Neural cell (in vitro differentiated cells): Measurements from ENCODE around the gene EYS. TPM values are rescaled to one million over a fixed set of nuclear protein-coding genes. Genes with fewer than 3 reads are reported as not detected.

Source experiments
- H2AFZ ChIP-seq: fragments of 200-600, 300-800 bp; sonication (generic), shearing (Covaris generic); 2 replicates; pipeline ENCODE4 v1.6.0; 2014; ENCODE audit warnings: low read depth, mild to moderate bottlenecking, antibody characterized with exemption, low read length, moderate library complexity
- H3F3A ChIP-seq: fragments of 200-600 bp; shearing (Covaris generic); 2 replicates; pipeline ENCODE4 v1.6.1; 2016; ENCODE audit warnings: mild to moderate bottlenecking, moderate library complexity, mixed read lengths, antibody characterized with exemption, low read length; ENCODE audit not compliant: insufficient read depth, poor library complexity, severe bottlenecking
- H3K27ac ChIP-seq: fragments of 200-600, 300-800 bp; sonication (generic), shearing (Covaris generic); 2 replicates; pipeline ENCODE4 v1.5.1; 2014; ENCODE audit warnings: mild to moderate bottlenecking, low read length, moderate library complexity
- H3K27me3 ChIP-seq: fragments of 300-800, 200-600 bp; sonication (generic), shearing (Covaris generic); 2 replicates; pipeline ENCODE4 v1.6.0; 2014; ENCODE audit warnings: mild to moderate bottlenecking, low read depth, low read length, moderate library complexity; ENCODE audit not compliant: insufficient read depth
- H3K36me3 ChIP-seq: fragments of 300-800, 200-600 bp; sonication (generic), shearing (Covaris generic); 2 replicates; pipeline ENCODE4 v1.5.1; 2014; ENCODE audit warnings: mild to moderate bottlenecking, antibody characterized with exemption, low read length, moderate library complexity; ENCODE audit not compliant: insufficient read depth
- H3K4me2 ChIP-seq: fragments of 300-800, 200-600 bp; sonication (generic), shearing (Covaris generic); 2 replicates; pipeline ENCODE4 v1.6.0; 2014; ENCODE audit warnings: mild to moderate bottlenecking, low read length
- H3K4me3 ChIP-seq: fragments of 300-800, 200-600 bp; sonication (generic), shearing (Covaris generic); 2 replicates; pipeline ENCODE4 v1.5.1; 2014; ENCODE audit warnings: mild to moderate bottlenecking, low read length, moderate library complexity
- H3K79me2 ChIP-seq: fragments of 200-600 bp; shearing (Covaris generic); replicated peaks from 2 replicates; pipeline ENCODE4 v1.6.0; 2014; ENCODE audit warnings: mild to moderate bottlenecking, low read length, moderate library complexity; ENCODE audit not compliant: insufficient read depth
- H3K9ac ChIP-seq: fragments of 300-800, 200-600 bp; sonication (generic), shearing (Covaris generic); 2 replicates; pipeline ENCODE4 v1.6.1; 2016; ENCODE audit warnings: mild to moderate bottlenecking, low read length, mixed read lengths
- H3K9me2 ChIP-seq: fragments of 200-600 bp; shearing (Covaris generic); 2 replicates; pipeline ENCODE4 v1.6.1; 2016; ENCODE audit warnings: mild to moderate bottlenecking, low read length, mixed read lengths; ENCODE audit not compliant: insufficient read depth
- H3K9me3 ChIP-seq: fragments of 200-600, 300-800 bp; sonication (generic), shearing (Covaris generic); 2 replicates; pipeline ENCODE4 v1.6.1; 2016; ENCODE audit warnings: mild to moderate bottlenecking, mixed run types, low read length, moderate library complexity, mixed read lengths
- H4K20me1 ChIP-seq: fragments of 200-600 bp; shearing (Covaris generic); 2 replicates; pipeline ENCODE4 v1.6.1; 2016; ENCODE audit warnings: mild to moderate bottlenecking, mixed run types; ENCODE audit not compliant: insufficient read depth
- EP300 ChIP-seq: fragments of 450-650 bp; conservative IDR thresholded peaks from 2 replicates; pipeline ENCODE4 v1.6.1; 2014; ENCODE audit warnings: antibody characterized with exemption, mild to moderate bottlenecking, moderate library complexity; ENCODE audit not compliant: poor library complexity, severe bottlenecking
- EZH2 ChIP-seq: fragments of 200-600, 300-800 bp; shearing (Covaris generic), sonication (generic); IDR thresholded peaks from 2 replicates; pipeline ENCODE4 v1.6.1; 2014; ENCODE audit warnings: antibody characterized with exemption, low read length, borderline replicate concordance, mild to moderate bottlenecking; ENCODE audit not compliant: insufficient read depth, poor library complexity, severe bottlenecking
- MXI1 ChIP-seq: fragments of 450-650 bp; conservative IDR thresholded peaks from 2 replicates; pipeline ENCODE4 v1.6.1; 2014; ENCODE audit warnings: antibody characterized with exemption, mild to moderate bottlenecking; ENCODE audit not compliant: poor library complexity, severe bottlenecking
- POLR2AphosphoS5 ChIP-seq: IDR thresholded peaks from 2 replicates; pipeline ENCODE4 v1.6.1; 2012
- RAD21 ChIP-seq: fragments of 450-650 bp; conservative IDR thresholded peaks from 2 replicates; pipeline ENCODE4 v1.6.1; 2014; ENCODE audit warnings: antibody characterized with exemption, mild to moderate bottlenecking, moderate library complexity
- SMC3 ChIP-seq: fragments of 450-650 bp; conservative IDR thresholded peaks from 2 replicates; pipeline ENCODE4 v1.6.1; 2014; ENCODE audit warnings: antibody characterized with exemption, mild to moderate bottlenecking, moderate library complexity; ENCODE audit not compliant: poor library complexity
- TAF1 ChIP-seq: IDR thresholded peaks from 2 replicates; pipeline ENCODE4 v1.6.1; 2012; ENCODE audit warnings: low read depth
- polyA plus RNA-seq: library from polyadenylated mRNA; depleted of rRNA; stranded (reverse); fragments of >200 nt; gene quantifications from 2 replicates; pipeline ENCODE4 v1.2.3, GENCODE V29; 2014
- TF ChIP-seq, protein P1 (sequence below): IDR thresholded peaks from 2 replicates; pipeline ENCODE4 v1.6.1; 2012; ENCODE audit warnings: borderline replicate concordance
- TF ChIP-seq, protein P2 (sequence below): fragments of 450-650 bp; IDR thresholded peaks from 2 replicates; pipeline ENCODE4 v1.5.1; 2014; ENCODE audit warnings: antibody characterized with exemption, mild to moderate bottlenecking, moderate library complexity; ENCODE audit not compliant: poor library complexity, severe bottlenecking

The EYS gene
- polyA plus RNA-seq, 1 donor from 2014 or later, result 0.38 TPM

- H3K36me3 ChIP-seq, result no peaks in the 10 kb centered on the region
- H3K4me3 ChIP-seq, result no peak overlapping the region
- no peaks in the 10 kb centered on the region for H3K9me2 ChIP-seq
- H4K20me1 ChIP-seq, result no peaks in the 10 kb centered on the region
- H2AFZ ChIP-seq, result no peak overlapping the region
- no peak overlapping the region for H3K27ac ChIP-seq
- H3K9me3 ChIP-seq, result no peaks in the 10 kb centered on the region
- H3K9ac ChIP-seq, result no peak overlapping the region
- no peak for TF ChIP-seq TAF1
- TF ChIP-seq EZH2, result no peak
- TF ChIP-seq POLR2AphosphoS5, result no peak
- no peak for TF ChIP-seq EP300
- TF ChIP-seq, protein P1, sequence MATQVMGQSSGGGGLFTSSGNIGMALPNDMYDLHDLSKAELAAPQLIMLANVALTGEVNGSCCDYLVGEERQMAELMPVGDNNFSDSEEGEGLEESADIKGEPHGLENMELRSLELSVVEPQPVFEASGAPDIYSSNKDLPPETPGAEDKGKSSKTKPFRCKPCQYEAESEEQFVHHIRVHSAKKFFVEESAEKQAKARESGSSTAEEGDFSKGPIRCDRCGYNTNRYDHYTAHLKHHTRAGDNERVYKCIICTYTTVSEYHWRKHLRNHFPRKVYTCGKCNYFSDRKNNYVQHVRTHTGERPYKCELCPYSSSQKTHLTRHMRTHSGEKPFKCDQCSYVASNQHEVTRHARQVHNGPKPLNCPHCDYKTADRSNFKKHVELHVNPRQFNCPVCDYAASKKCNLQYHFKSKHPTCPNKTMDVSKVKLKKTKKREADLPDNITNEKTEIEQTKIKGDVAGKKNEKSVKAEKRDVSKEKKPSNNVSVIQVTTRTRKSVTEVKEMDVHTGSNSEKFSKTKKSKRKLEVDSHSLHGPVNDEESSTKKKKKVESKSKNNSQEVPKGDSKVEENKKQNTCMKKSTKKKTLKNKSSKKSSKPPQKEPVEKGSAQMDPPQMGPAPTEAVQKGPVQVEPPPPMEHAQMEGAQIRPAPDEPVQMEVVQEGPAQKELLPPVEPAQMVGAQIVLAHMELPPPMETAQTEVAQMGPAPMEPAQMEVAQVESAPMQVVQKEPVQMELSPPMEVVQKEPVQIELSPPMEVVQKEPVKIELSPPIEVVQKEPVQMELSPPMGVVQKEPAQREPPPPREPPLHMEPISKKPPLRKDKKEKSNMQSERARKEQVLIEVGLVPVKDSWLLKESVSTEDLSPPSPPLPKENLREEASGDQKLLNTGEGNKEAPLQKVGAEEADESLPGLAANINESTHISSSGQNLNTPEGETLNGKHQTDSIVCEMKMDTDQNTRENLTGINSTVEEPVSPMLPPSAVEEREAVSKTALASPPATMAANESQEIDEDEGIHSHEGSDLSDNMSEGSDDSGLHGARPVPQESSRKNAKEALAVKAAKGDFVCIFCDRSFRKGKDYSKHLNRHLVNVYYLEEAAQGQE, result no peak
- TF ChIP-seq, protein P2, sequence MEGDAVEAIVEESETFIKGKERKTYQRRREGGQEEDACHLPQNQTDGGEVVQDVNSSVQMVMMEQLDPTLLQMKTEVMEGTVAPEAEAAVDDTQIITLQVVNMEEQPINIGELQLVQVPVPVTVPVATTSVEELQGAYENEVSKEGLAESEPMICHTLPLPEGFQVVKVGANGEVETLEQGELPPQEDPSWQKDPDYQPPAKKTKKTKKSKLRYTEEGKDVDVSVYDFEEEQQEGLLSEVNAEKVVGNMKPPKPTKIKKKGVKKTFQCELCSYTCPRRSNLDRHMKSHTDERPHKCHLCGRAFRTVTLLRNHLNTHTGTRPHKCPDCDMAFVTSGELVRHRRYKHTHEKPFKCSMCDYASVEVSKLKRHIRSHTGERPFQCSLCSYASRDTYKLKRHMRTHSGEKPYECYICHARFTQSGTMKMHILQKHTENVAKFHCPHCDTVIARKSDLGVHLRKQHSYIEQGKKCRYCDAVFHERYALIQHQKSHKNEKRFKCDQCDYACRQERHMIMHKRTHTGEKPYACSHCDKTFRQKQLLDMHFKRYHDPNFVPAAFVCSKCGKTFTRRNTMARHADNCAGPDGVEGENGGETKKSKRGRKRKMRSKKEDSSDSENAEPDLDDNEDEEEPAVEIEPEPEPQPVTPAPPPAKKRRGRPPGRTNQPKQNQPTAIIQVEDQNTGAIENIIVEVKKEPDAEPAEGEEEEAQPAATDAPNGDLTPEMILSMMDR, result no peak
- no peak for TF ChIP-seq SMC3
- no peak for TF ChIP-seq MXI1
- TF ChIP-seq RAD21, result no peak
- H3K4me2 ChIP-seq, result no peak overlapping the region
- H3F3A ChIP-seq, result no peaks in the 10 kb centered on the region
- no peaks in the 10 kb centered on the region for H3K27me3 ChIP-seq
- H3K79me2 ChIP-seq, result no peaks in the 10 kb centered on the region
Observed at GRCh38 chr6:63872233-63872632, 1834.8 kb downstream of the EYS start.

DNA sequence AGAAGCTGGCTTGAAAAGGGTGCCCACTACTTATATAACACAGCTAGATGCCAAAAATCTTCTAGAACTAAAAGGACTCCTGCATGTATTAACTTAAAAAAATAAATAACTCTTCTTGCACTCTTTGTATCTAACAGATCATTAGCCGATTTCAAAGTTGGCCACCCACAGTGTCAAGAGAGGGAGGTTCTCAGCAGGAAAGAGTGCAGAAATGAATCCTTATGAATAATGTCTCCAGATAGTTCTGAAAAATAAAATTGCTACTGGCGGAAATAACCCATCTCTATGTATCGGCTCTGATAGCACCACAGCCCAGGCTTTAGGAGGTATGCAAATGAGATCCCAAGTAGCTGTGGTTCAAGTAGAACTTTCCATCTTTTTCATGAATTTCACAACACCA is 1838.7 kb downstream of the EYS start:
- Histone ChIP-seq H3K27ac (no peak overlapping the region), H3K4me2 (no peak overlapping the region), H3F3A (no peaks in the 10 kb centered on the region), H3K27me3 (no peaks in the 10 kb centered on the region), H3K79me2 (no peaks in the 10 kb centered on the region), H4K20me1 (no peaks in the 10 kb centered on the region), H3K4me3 (no peak overlapping the region), H3K9ac (no peak overlapping the region), H3K9me3 (no peaks in the 10 kb centered on the region), H3K36me3 (no peaks in the 10 kb centered on the region), H3K9me2 (no peaks in the 10 kb centered on the region), H2AFZ (no peak overlapping the region)
- no peak for TF ChIP-seq EP300
- no peak for TF ChIP-seq POLR2AphosphoS5
- TF ChIP-seq SMC3, result no peak
- no peak for TF ChIP-seq MXI1
- no peak for TF ChIP-seq TAF1
- no peak for TF ChIP-seq RAD21
- no peak for TF ChIP-seq EZH2
- TF ChIP-seq, protein P1, result no peak
